Measurements from ENCODE around the gene ENDOV. TPM values are rescaled to one million over a fixed set of nuclear protein-coding genes. Genes with fewer than 3 reads are reported as not detected.

Gene ENDOV
- total and polyA plus RNA-seq, 2 of the 13 experiments (the other 11 are each of a cell fraction or from before 2014, with no cell fraction given), result 15.1 to 17.1 TPM

DNA sequence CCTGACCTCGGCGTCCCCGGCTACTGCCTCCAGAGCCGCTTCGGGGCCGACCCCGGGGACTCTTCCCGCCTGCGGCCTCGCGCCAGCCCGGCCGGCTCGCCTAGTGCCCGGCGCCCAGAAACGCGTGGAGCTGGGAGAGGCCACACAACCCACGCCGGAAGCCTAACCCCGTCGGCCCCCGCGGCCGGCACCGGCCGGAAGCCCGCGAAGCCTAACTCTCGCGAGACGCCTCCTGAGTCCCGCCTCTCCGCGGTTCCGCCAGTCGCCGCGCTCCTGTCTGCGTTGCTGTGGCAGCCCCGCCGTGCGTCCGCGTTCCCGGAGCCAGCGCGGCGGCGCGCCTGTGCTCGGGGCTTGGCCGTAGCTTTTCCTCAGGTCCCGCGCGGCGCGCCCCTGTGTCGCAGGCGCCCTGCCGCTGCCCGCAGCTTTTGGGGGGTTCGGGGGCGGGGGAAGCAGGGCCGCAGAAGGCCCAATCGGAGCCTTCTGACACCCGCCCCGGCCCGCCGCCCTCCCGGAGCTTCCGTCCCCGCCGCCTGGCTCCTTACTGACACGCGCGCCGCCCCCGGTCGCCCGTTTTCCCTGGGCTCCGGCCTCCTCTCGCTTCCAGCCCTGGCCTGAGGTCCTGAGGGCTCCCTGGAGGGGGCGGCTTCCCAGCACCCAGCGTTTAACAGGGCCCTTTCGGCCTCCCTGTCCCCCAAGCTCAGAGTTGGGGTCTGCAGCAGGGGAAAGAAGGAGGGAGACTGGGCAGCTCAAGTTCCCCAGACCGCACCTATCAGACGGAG is 39.8 kb downstream of the ENDOV start (continued):
- TF ChIP-seq CCDC6 (CRISPR knock-in tag; IDR thresholded peaks at IDR 0.05) (peak; percentile 88), RARG (CRISPR knock-in tag; IDR thresholded peaks at IDR 0.05; ENCODE audit: low read depth) (peak; percentile 52; the same call in 1 of the 2 replicates), KAT2B (IDR thresholded peaks at IDR 0.05; ENCODE audit: borderline replicate concordance, low read depth, low read length) (no peak), ZNF564 (CRISPR knock-in tag; IDR thresholded peaks at IDR 0.05) (peak; percentile 39; the same call in 1 of the 2 replicates), ZNF761 (CRISPR knock-in tag; conservative IDR thresholded peaks at IDR 0.05) (peak; percentile 94), SIX4 (CRISPR knock-in tag; IDR thresholded peaks at IDR 0.05) (no peak), ZNF234 (CRISPR knock-in tag; conservative IDR thresholded peaks at IDR 0.05) (peak; percentile 96), RFXAP (CRISPR knock-in tag; IDR thresholded peaks at IDR 0.05; ENCODE audit: borderline replicate concordance) (peak; percentile 77), NR2F2 (IDR thresholded peaks at IDR 0.05; ENCODE audit: borderline replicate concordance, low read depth) (0 out of 2 replicates have a peak, but pooled peaks have one; percentile 5), ZEB1 (IDR thresholded peaks at IDR 0.05; ENCODE audit: insufficient replicate concordance, low read depth) (peak; percentile 45), GATAD2A (CRISPR knock-in tag; IDR thresholded peaks at IDR 0.05) (no peak), ZNF562 (CRISPR knock-in tag; IDR thresholded peaks at IDR 0.05; ENCODE audit: borderline replicate concordance) (peak; percentile 86; the same call in 1 of the 2 replicates), HNRNPL (IDR thresholded peaks at IDR 0.05; ENCODE audit: low read depth, low read length) (peak; percentile 40; the same call in 1 of the 2 replicates), ZNF20 (CRISPR knock-in tag; IDR thresholded peaks at IDR 0.05) (peak; percentile 96), FOXC1 (CRISPR knock-in tag; IDR thresholded peaks at IDR 0.05; ENCODE audit: borderline replicate concordance) (peak; percentile 91), ZBTB8A (CRISPR knock-in tag; IDR thresholded peaks at IDR 0.05; ENCODE audit: borderline replicate concordance, low read depth) (peak; percentile 91; the same call in 1 of the 2 replicates), MYC (CRISPR knock-in tag; IDR thresholded peaks at IDR 0.05; ENCODE audit: borderline replicate concordance) (peak; percentile 93), ZNF589 (CRISPR knock-in tag; conservative IDR thresholded peaks at IDR 0.05) (0 out of 2 replicates have a peak, but pooled peaks have one; percentile 2)
- TF ChIP-seq, protein P1, sequence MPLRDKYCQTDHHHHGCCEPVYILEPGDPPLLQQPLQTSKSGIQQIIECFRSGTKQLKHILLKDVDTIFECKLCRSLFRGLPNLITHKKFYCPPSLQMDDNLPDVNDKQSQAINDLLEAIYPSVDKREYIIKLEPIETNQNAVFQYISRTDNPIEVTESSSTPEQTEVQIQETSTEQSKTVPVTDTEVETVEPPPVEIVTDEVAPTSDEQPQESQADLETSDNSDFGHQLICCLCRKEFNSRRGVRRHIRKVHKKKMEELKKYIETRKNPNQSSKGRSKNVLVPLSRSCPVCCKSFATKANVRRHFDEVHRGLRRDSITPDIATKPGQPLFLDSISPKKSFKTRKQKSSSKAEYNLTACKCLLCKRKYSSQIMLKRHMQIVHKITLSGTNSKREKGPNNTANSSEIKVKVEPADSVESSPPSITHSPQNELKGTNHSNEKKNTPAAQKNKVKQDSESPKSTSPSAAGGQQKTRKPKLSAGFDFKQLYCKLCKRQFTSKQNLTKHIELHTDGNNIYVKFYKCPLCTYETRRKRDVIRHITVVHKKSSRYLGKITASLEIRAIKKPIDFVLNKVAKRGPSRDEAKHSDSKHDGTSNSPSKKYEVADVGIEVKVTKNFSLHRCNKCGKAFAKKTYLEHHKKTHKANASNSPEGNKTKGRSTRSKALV (CRISPR knock-in tag; IDR thresholded peaks at IDR 0.05), result peak; percentile 92
- TF ChIP-seq, protein P2, sequence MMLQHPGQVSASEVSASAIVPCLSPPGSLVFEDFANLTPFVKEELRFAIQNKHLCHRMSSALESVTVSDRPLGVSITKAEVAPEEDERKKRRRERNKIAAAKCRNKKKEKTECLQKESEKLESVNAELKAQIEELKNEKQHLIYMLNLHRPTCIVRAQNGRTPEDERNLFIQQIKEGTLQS (CRISPR knock-in tag; IDR thresholded peaks at IDR 0.05), result peak; percentile 67; the same call in 1 of the 2 replicates
- TF ChIP-seq, protein P3, sequence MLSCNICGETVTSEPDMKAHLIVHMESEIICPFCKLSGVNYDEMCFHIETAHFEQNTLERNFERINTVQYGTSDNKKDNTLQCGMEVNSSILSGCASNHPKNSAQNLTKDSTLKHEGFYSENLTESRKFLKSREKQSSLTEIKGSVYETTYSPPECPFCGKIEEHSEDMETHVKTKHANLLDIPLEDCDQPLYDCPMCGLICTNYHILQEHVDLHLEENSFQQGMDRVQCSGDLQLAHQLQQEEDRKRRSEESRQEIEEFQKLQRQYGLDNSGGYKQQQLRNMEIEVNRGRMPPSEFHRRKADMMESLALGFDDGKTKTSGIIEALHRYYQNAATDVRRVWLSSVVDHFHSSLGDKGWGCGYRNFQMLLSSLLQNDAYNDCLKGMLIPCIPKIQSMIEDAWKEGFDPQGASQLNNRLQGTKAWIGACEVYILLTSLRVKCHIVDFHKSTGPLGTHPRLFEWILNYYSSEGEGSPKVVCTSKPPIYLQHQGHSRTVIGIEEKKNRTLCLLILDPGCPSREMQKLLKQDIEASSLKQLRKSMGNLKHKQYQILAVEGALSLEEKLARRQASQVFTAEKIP (CRISPR knock-in tag; IDR thresholded peaks at IDR 0.05; ENCODE audit: borderline replicate concordance), result no peak
- TF ChIP-seq, protein P4, sequence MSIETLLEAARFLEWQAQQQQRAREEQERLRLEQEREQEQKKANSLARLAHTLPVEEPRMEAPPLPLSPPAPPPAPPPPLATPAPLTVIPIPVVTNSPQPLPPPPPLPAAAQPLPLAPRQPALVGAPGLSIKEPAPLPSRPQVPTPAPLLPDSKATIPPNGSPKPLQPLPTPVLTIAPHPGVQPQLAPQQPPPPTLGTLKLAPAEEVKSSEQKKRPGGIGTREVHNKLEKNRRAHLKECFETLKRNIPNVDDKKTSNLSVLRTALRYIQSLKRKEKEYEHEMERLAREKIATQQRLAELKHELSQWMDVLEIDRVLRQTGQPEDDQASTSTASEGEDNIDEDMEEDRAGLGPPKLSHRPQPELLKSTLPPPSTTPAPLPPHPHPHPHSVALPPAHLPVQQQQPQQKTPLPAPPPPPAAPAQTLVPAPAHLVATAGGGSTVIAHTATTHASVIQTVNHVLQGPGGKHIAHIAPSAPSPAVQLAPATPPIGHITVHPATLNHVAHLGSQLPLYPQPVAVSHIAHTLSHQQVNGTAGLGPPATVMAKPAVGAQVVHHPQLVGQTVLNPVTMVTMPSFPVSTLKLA (IDR thresholded peaks at IDR 0.05), result peak; percentile 42; the same call in 1 of the 2 replicates
- TF ChIP-seq, protein P5, sequence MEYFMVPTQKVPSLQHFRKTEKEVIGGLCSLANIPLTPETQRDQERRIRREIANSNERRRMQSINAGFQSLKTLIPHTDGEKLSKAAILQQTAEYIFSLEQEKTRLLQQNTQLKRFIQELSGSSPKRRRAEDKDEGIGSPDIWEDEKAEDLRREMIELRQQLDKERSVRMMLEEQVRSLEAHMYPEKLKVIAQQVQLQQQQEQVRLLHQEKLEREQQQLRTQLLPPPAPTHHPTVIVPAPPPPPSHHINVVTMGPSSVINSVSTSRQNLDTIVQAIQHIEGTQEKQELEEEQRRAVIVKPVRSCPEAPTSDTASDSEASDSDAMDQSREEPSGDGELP (IDR thresholded peaks at IDR 0.05; ENCODE audit: borderline replicate concordance, low read depth), result peak; percentile 9; the same call in 1 of the 2 replicates
